B cell (primary cell): ENCODE data around the gene SPATA17. TPM values are rescaled to one million over a fixed set of nuclear protein-coding genes. Genes with fewer than 3 reads are reported as not detected.

Experiments used
- ATAC-seq: fragments of 200-7000 bp; cut with Tn5 transposase; one replicate; pipeline ENCODE4 v1.10.0; 2021; ENCODE audit warnings: low read depth, mild to moderate bottlenecking, moderate number of reproducible peaks, moderate library complexity
- CTCF ChIA-PET: fragments of 350-600 bp; sonication (Branson Sonifier 250); formaldehyde crosslinking; loops from one replicate; lab custom pipeline; 2021; ENCODE audit warnings: antibody characterized with exemption, inconsistent platforms; lab: Charles Lee
- POLR2A ChIA-PET: fragments of 350-600 bp; sonication (Branson Sonifier 250); formaldehyde crosslinking; loops from one replicate; lab custom pipeline; 2021; ENCODE audit warnings: antibody characterized with exemption; lab: Charles Lee
- DNase-seq: peaks from one replicate; pipeline ENCODE4 v3.0.0; 2013
- H2AFZ ChIP-seq: 2 replicates; pipeline ENCODE4 v1.6.1; 2012; ENCODE audit warnings: mild to moderate bottlenecking, low read depth, low read length; ENCODE audit not compliant: insufficient read depth, poor library complexity, severe bottlenecking
- H3K27ac ChIP-seq, 2 donors: 1 replicate in 1 of 2; 2 replicates in 1 of 2; pipeline ENCODE4 v1.5.1; 2012 to 2013; ENCODE audit warnings: low read length in 2 of 2, mild to moderate bottlenecking in 2 of 2, moderate library complexity in 1 of 2
- H3K27me3 ChIP-seq, 4 experiments: fragments of 200-600 bp in 1 of 4; sonication (generic) in 1 of 4; replicated peaks in 1 of 4; 1 replicate in 2 of 4; 2 replicates in 2 of 4; pipeline versions ENCODE4 v1.6.1 to v1.7.0; 2013 to 2016; ENCODE audit warnings: low read length in 3 of 4, mild to moderate bottlenecking in 2 of 4, mixed read lengths in 1 of 4, moderate library complexity in 1 of 4; ENCODE audit not compliant: insufficient read depth in 4 of 4, control insufficient read depth in 3 of 4; ENCODE audit errors: control extremely low read depth in 1 of 4
- H3K36me3 ChIP-seq, 2 experiments: replicated peaks in 1 of 2; 1 replicate in 1 of 2; 2 replicates in 1 of 2; pipeline versions ENCODE4 v1.6.1 to v1.7.1; 2013; ENCODE audit warnings: low read length in 1 of 2; ENCODE audit not compliant: insufficient read depth in 2 of 2, control insufficient read depth in 1 of 2; ENCODE audit errors: control extremely low read depth in 1 of 2, extremely low read depth in 1 of 2
- H3K4me1 ChIP-seq, 2 donors: fragments of 200-600 bp in 1 of 2; sonication (generic) in 1 of 2; 1 replicate in 1 of 2; 2 replicates in 1 of 2; pipeline versions ENCODE4 v1.5.1 to v1.6.1; 2013 to 2017; ENCODE audit warnings: low read length in 2 of 2; ENCODE audit not compliant: control insufficient read depth in 2 of 2, insufficient read depth in 2 of 2
- H3K4me2 ChIP-seq: replicated peaks from 2 replicates; pipeline ENCODE3; 2012; ENCODE audit warnings: mild to moderate bottlenecking, low read depth, low read length; ENCODE audit not compliant: poor library complexity, severe bottlenecking
- H3K4me3 ChIP-seq, 5 experiments: fragments of 200-600 bp in 1 of 5; sonication (generic) in 1 of 5; 1 replicate in 3 of 5; 2 replicates in 2 of 5; pipeline versions ENCODE4 v1.5.1 to v1.7.0; 2011 to 2016; ENCODE audit warnings: low read length in 4 of 5, mild to moderate bottlenecking in 4 of 5, low read depth in 2 of 5, control low read depth in 1 of 5, moderate library complexity in 1 of 5; ENCODE audit not compliant: insufficient read depth in 1 of 5; ENCODE audit errors: control extremely low read depth in 1 of 5, extremely low read depth in 1 of 5
- H3K79me2 ChIP-seq: fragments of 200-600 bp; sonication (generic); one replicate; pipeline ENCODE4 v1.6.0; 2016; ENCODE audit warnings: low read length; ENCODE audit not compliant: control insufficient read depth, insufficient read depth
- H3K9ac ChIP-seq: fragments of 200-600 bp; sonication (generic); 2 replicates; pipeline ENCODE4 v1.6.1; 2017; ENCODE audit warnings: mild to moderate bottlenecking, low read length, moderate library complexity
- H3K9me3 ChIP-seq, 3 donors: one replicate each; pipeline versions ENCODE4 v1.6.1 to v1.7.1; 2013; ENCODE audit warnings: low read length in 2 of 3; ENCODE audit not compliant: control insufficient read depth in 2 of 3, insufficient read depth in 1 of 3; ENCODE audit errors: control extremely low read depth in 1 of 3
- H4K20me1 ChIP-seq: 2 replicates; pipeline ENCODE4 v1.6.0; 2012; ENCODE audit warnings: mild to moderate bottlenecking, low read length; ENCODE audit not compliant: insufficient read depth, control insufficient read depth, poor library complexity, severe bottlenecking
- H3K27ac Mint-ChIP-seq: one replicate; pipeline ENCODE4 v1.8.0; 2021; ENCODE audit warnings: mixed read lengths
- H3K27me3 Mint-ChIP-seq: one replicate; pipeline ENCODE4 v1.8.0; 2021; ENCODE audit warnings: mixed read lengths
- H3K4me1 Mint-ChIP-seq: one replicate; pipeline ENCODE4 v1.8.0; 2021; ENCODE audit warnings: mixed read lengths
- H3K4me3 Mint-ChIP-seq: one replicate; pipeline ENCODE4 v1.8.0; 2021; ENCODE audit warnings: mixed read lengths
- H3K9me3 Mint-ChIP-seq: one replicate; pipeline ENCODE4 v1.8.0; 2022; ENCODE audit warnings: mixed read lengths; ENCODE audit not compliant: insufficient read depth
- EZH2 ChIP-seq: IDR thresholded peaks from 2 replicates; pipeline ENCODE4 v1.6.1; 2012; ENCODE audit warnings: borderline replicate concordance, low read depth, mild to moderate bottlenecking, moderate library complexity, low read length; ENCODE audit not compliant: insufficient read depth, poor library complexity, severe bottlenecking
- WGBS: methylation state at CpG from one replicate; pipeline ENCODE4 v1.1.5; 2013; ENCODE audit warnings: missing lambda C conversion rate; ENCODE audit not compliant: insufficient coverage; 5-methylcytosine and 5-hydroxymethylcytosine counted together
- intact Hi-C: fragments of 100-400 bp; cut with micrococcal nuclease; formaldehyde crosslinking; loops from one replicate; pipeline ENCODE4 v1.10.0; 2022
- polyA plus RNA-seq: library from polyadenylated mRNA; depleted of rRNA; stranded (reverse); fragments of >200 nt; gene quantifications from 2 replicates; pipeline ENCODE4 v1.2.3, GENCODE V29; 2012
- total RNA-seq, 2 donors: library from RNA; stranded (reverse); fragments of 120-200 nt in 1 of 2; gene quantifications; 1 replicate in 1 of 2; 2 replicates in 1 of 2; pipeline versions ENCODE4 v1.2.3 to v1.2.4, GENCODE V29; 2013 to 2022
- TF ChIP-seq, protein P1 (sequence below): fragments of 200-600 bp; IDR thresholded peaks from one replicate; pipeline ENCODE4 v1.8.0; 2022; ENCODE audit warnings: antibody characterized with exemption, mild to moderate bottlenecking

The SPATA17 gene
- total and polyA plus RNA-seq, 2 donors (not counting 1 experiment from before 2014, with no cell fraction given), result not detected

DNA sequence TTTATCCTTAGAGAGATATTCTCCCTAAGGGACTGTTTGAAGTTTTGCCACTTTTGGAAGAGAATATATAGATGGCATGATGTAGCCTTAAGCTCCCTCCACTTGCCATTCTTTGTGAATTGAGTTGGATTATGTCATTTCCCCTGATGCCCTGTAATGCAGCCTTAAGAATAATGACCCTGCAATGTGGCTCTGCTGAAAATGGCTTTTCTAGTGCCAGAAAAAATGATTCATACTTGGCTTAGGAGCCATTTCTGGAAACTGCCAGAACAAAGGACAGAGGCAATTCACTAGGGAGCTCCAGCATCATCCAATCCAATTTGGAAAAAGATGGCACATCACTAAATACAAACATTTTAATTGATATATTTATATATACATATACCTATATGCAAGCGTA is 265.3 kb downstream of the SPATA17 start:
- no peaks in the 10 kb centered on the region for H3K27me3 Mint-ChIP-seq

DNA sequence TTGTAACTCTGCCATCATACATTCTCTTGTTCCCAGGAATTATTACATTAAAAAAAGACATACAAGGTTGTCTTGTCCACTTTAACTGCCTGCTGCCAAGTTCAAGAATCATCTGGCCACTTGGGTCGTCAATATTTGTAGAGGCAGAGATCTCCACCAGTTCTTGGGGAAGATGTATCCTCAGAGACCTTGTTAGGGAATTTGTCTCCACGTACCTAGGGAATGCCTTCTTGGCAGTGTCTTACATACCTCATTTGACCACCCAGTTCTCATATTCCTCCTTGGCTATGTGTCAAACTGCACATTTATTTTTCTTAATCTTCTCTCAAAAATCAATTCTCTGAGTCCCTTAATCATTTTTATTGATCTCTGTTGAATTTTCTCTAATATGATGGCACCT is 266.0 kb downstream of the SPATA17 start:
- H3K9me3 ChIP-seq, result peaks cover 0 to 3% (median 0%) of the 10 kb centered on the region in 3 donors
- no peaks in the 10 kb centered on the region for H3K9me3 Mint-ChIP-seq
- ChIA-PET POLR2A (no interaction called here), CTCF (no interaction called here)
- no peak overlapping the region for H3K4me3 ChIP-seq
- ATAC-seq, result no peak
- H3K79me2 ChIP-seq, result no peaks in the 10 kb centered on the region
- no peak overlapping the region for H3K27ac ChIP-seq
- H3K4me1 ChIP-seq, result no peaks in the 10 kb centered on the region
- no peaks in the 10 kb centered on the region for H3K36me3 ChIP-seq
- no peak overlapping the region for H3K4me2 ChIP-seq
- 58% methylated on average over 2 of the region's 2 CpGs for WGBS
- TF ChIP-seq EZH2, result no peak
- TF ChIP-seq, protein P1, sequence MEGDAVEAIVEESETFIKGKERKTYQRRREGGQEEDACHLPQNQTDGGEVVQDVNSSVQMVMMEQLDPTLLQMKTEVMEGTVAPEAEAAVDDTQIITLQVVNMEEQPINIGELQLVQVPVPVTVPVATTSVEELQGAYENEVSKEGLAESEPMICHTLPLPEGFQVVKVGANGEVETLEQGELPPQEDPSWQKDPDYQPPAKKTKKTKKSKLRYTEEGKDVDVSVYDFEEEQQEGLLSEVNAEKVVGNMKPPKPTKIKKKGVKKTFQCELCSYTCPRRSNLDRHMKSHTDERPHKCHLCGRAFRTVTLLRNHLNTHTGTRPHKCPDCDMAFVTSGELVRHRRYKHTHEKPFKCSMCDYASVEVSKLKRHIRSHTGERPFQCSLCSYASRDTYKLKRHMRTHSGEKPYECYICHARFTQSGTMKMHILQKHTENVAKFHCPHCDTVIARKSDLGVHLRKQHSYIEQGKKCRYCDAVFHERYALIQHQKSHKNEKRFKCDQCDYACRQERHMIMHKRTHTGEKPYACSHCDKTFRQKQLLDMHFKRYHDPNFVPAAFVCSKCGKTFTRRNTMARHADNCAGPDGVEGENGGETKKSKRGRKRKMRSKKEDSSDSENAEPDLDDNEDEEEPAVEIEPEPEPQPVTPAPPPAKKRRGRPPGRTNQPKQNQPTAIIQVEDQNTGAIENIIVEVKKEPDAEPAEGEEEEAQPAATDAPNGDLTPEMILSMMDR, result no peak
- no peaks in the 10 kb centered on the region for H3K27me3 Mint-ChIP-seq
- H3K4me1 Mint-ChIP-seq, result no peaks in the 10 kb centered on the region
- H4K20me1 ChIP-seq, result no peaks in the 10 kb centered on the region
- H3K27me3 ChIP-seq, result no peaks in the 10 kb centered on the region
- intact Hi-C loops, result no loop called here
- DNase-seq, result no peak
- H3K9ac ChIP-seq, result no peak overlapping the region
- H3K4me3 Mint-ChIP-seq, result no peak overlapping the region
- H2AFZ ChIP-seq, result no peak overlapping the region
- H3K27ac Mint-ChIP-seq, result no peak overlapping the region

More for the DNA sequence above, 265.3 kb downstream of the SPATA17 start:
- Histone ChIP-seq H3K27me3 (no peaks in the 10 kb centered on the region), H3K4me1 (no peaks in the 10 kb centered on the region), H3K27ac (no peak overlapping the region), H3K79me2 (no peaks in the 10 kb centered on the region), H2AFZ (no peak overlapping the region), H3K4me2 (no peak overlapping the region), H3K4me3 (no peak overlapping the region), H3K9ac (no peak overlapping the region), H3K9me3 (peaks cover 0 to 3% (median 0%) of the 10 kb centered on the region in 3 donors), H3K36me3 (no peaks in the 10 kb centered on the region), H4K20me1 (no peaks in the 10 kb centered on the region)
- no peak overlapping the region for H3K4me3 Mint-ChIP-seq
- POLR2A ChIA-PET, result no interaction called here
- no CpG with 5 or more reads among the region's 1 CpG for WGBS
- CTCF ChIA-PET, result no interaction called here
- no peak for TF ChIP-seq EZH2
- TF ChIP-seq, protein P1, result no peak
- intact Hi-C loops, result no loop called here
- H3K4me1 Mint-ChIP-seq, result no peaks in the 10 kb centered on the region
- H3K27ac Mint-ChIP-seq, result no peak overlapping the region
- no peaks in the 10 kb centered on the region for H3K9me3 Mint-ChIP-seq
- no peak for ATAC-seq
- DNase-seq, result no peak
